ENCODE data around the gene ZDHHC20. TPM values are rescaled to one million over a fixed set of nuclear protein-coding genes. Genes with fewer than 3 reads are reported as not detected.

Gene ZDHHC20
- polyA plus RNA-seq, 1 of the 3 experiments (the other 2 are of a cell fraction): 8.7 TPM

DNA sequence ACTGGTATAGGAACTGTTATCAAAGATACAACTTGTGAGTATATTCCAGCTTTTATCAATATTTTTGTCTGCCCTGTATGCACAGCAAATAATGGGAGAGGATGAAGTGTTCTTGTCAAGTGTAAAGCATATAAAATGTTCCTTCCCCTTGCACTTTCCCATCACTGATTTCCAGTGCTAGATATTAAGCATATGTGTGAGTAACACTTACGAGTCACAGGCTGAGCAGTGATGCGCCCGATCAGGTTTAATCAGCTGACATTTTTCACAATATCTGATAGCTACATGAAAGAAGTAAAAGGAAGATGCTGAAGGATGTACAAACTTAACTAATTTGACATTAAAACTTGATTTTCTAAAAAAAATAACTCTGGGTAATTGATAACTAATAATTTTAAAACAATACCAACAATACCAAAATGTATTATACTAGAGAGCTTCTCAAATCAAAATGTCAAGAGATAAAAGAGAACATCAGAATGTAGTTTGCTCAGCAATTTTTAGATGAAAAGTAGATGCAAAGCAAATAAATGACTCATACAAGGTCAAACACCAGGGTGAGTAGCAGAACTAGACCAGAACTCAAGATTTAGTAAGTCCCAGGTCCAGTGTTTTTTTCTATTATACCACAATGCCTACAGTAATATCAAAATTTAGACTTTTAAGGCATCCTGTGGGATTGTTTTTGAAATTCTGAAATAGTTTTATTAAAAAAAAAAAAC, 56.4 kb downstream of the ZDHHC20 start:
- no peak for DNase-seq
- Histone ChIP-seq H3K9me3 (no peaks in the 10 kb centered on the region), H3K4me3 (ENCODE audit: low read depth in 2 of 2, low read length in 1 of 2) (no peak overlapping the region)
- TF ChIP-seq YY1 (IDR thresholded peaks at IDR 0.05; ENCODE audit: low read depth) (no peak), JUND (IDR thresholded peaks at IDR 0.05) (peak; percentile 17; the same call in 1 of the 2 replicates), CHD2 (IDR thresholded peaks at IDR 0.05; ENCODE audit: low read length, partially characterized antibody) (no peak), FOSL2 (IDR thresholded peaks at IDR 0.05; ENCODE audit: borderline replicate concordance, low read depth) (peak; percentile 46; the same call in 1 of the 2 replicates), RCOR1 (IDR thresholded peaks at IDR 0.05; ENCODE audit: low read length) (no peak), GABPA (IDR thresholded peaks at IDR 0.05; ENCODE audit: low read depth) (no peak), SMC3 (IDR thresholded peaks at IDR 0.05; ENCODE audit: low read depth, low read length) (no peak), EP300 (IDR thresholded peaks at IDR 0.05; ENCODE audit: borderline replicate concordance in 1 of 2, low read depth in 1 of 2, low read length in 1 of 2) (no peak), RFX5 (IDR thresholded peaks at IDR 0.05; ENCODE audit: low read length) (no peak), MXI1 (IDR thresholded peaks at IDR 0.05; ENCODE audit: low read depth, low read length) (no peak), NRF1 (IDR thresholded peaks at IDR 0.05; ENCODE audit: low read depth, low read length) (no peak), FOXM1 (IDR thresholded peaks at IDR 0.05; ENCODE audit: low read depth) (no peak), FOXJ3 (CRISPR knock-in tag; IDR thresholded peaks at IDR 0.05) (no peak), TCF12 (IDR thresholded peaks at IDR 0.05) (0 out of 2 replicates have a peak, but pooled peaks have one; percentile 10), ELF1 (IDR thresholded peaks at IDR 0.05) (no peak), RAD21 (IDR thresholded peaks at IDR 0.05; ENCODE audit: low read length) (no peak), SIN3A (IDR thresholded peaks at IDR 0.05; ENCODE audit: borderline replicate concordance, low read depth, low read length) (no peak)
- TF ChIP-seq, protein P1, sequence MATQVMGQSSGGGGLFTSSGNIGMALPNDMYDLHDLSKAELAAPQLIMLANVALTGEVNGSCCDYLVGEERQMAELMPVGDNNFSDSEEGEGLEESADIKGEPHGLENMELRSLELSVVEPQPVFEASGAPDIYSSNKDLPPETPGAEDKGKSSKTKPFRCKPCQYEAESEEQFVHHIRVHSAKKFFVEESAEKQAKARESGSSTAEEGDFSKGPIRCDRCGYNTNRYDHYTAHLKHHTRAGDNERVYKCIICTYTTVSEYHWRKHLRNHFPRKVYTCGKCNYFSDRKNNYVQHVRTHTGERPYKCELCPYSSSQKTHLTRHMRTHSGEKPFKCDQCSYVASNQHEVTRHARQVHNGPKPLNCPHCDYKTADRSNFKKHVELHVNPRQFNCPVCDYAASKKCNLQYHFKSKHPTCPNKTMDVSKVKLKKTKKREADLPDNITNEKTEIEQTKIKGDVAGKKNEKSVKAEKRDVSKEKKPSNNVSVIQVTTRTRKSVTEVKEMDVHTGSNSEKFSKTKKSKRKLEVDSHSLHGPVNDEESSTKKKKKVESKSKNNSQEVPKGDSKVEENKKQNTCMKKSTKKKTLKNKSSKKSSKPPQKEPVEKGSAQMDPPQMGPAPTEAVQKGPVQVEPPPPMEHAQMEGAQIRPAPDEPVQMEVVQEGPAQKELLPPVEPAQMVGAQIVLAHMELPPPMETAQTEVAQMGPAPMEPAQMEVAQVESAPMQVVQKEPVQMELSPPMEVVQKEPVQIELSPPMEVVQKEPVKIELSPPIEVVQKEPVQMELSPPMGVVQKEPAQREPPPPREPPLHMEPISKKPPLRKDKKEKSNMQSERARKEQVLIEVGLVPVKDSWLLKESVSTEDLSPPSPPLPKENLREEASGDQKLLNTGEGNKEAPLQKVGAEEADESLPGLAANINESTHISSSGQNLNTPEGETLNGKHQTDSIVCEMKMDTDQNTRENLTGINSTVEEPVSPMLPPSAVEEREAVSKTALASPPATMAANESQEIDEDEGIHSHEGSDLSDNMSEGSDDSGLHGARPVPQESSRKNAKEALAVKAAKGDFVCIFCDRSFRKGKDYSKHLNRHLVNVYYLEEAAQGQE (IDR thresholded peaks at IDR 0.05; ENCODE audit: low read depth, low read length): no peak
- TF ChIP-seq, protein P2, sequence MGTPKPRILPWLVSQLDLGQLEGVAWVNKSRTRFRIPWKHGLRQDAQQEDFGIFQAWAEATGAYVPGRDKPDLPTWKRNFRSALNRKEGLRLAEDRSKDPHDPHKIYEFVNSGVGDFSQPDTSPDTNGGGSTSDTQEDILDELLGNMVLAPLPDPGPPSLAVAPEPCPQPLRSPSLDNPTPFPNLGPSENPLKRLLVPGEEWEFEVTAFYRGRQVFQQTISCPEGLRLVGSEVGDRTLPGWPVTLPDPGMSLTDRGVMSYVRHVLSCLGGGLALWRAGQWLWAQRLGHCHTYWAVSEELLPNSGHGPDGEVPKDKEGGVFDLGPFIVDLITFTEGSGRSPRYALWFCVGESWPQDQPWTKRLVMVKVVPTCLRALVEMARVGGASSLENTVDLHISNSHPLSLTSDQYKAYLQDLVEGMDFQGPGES (IDR thresholded peaks at IDR 0.05; ENCODE audit: low read depth, low read length): no peak
- TF ChIP-seq, protein P3, sequence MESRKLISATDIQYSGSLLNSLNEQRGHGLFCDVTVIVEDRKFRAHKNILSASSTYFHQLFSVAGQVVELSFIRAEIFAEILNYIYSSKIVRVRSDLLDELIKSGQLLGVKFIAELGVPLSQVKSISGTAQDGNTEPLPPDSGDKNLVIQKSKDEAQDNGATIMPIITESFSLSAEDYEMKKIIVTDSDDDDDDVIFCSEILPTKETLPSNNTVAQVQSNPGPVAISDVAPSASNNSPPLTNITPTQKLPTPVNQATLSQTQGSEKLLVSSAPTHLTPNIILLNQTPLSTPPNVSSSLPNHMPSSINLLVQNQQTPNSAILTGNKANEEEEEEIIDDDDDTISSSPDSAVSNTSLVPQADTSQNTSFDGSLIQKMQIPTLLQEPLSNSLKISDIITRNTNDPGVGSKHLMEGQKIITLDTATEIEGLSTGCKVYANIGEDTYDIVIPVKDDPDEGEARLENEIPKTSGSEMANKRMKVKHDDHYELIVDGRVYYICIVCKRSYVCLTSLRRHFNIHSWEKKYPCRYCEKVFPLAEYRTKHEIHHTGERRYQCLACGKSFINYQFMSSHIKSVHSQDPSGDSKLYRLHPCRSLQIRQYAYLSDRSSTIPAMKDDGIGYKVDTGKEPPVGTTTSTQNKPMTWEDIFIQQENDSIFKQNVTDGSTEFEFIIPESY (IDR thresholded peaks at IDR 0.05; ENCODE audit: borderline replicate concordance, low read depth): no peak
- TF ChIP-seq, protein P4, sequence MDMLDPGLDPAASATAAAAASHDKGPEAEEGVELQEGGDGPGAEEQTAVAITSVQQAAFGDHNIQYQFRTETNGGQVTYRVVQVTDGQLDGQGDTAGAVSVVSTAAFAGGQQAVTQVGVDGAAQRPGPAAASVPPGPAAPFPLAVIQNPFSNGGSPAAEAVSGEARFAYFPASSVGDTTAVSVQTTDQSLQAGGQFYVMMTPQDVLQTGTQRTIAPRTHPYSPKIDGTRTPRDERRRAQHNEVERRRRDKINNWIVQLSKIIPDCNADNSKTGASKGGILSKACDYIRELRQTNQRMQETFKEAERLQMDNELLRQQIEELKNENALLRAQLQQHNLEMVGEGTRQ (IDR thresholded peaks at IDR 0.05; ENCODE audit: borderline replicate concordance, low read depth, low read length): no peak
- TF ChIP-seq, protein P5, sequence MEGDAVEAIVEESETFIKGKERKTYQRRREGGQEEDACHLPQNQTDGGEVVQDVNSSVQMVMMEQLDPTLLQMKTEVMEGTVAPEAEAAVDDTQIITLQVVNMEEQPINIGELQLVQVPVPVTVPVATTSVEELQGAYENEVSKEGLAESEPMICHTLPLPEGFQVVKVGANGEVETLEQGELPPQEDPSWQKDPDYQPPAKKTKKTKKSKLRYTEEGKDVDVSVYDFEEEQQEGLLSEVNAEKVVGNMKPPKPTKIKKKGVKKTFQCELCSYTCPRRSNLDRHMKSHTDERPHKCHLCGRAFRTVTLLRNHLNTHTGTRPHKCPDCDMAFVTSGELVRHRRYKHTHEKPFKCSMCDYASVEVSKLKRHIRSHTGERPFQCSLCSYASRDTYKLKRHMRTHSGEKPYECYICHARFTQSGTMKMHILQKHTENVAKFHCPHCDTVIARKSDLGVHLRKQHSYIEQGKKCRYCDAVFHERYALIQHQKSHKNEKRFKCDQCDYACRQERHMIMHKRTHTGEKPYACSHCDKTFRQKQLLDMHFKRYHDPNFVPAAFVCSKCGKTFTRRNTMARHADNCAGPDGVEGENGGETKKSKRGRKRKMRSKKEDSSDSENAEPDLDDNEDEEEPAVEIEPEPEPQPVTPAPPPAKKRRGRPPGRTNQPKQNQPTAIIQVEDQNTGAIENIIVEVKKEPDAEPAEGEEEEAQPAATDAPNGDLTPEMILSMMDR (IDR thresholded peaks at IDR 0.05): no peak
- TF ChIP-seq, protein P6, sequence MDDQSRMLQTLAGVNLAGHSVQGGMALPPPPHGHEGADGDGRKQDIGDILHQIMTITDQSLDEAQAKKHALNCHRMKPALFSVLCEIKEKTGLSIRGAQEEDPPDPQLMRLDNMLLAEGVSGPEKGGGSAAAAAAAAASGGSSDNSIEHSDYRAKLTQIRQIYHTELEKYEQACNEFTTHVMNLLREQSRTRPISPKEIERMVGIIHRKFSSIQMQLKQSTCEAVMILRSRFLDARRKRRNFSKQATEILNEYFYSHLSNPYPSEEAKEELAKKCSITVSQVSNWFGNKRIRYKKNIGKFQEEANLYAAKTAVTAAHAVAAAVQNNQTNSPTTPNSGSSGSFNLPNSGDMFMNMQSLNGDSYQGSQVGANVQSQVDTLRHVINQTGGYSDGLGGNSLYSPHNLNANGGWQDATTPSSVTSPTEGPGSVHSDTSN (IDR thresholded peaks at IDR 0.05): peak; percentile 35; the same call in 1 of the 2 replicates

More for the DNA sequence above, 56.4 kb downstream of the ZDHHC20 start:
- ChIA-PET CTCF (interaction anchor here (0.8 kb wide), 1 partner anchor 75 kb away, joined by 4 read pairs; no protein-coding TSS in a partner anchor), POLR2A (no interaction called here)
- peaks cover 0 to 18% of the 10 kb centered on the region in 2 experiments for H3K36me3 ChIP-seq (replicated peaks in 1 of 2; ENCODE audit: control insufficient read depth in 1 of 2, insufficient read depth in 2 of 2, low read length in 1 of 2)
- 0 out of 4 replicates have a peak overlapping the region, but pooled peaks of 1 of the 2 experiments have one; percentile 2 for H3K27ac ChIP-seq (ENCODE audit: low read depth in 2 of 2, low read length in 1 of 2)
- H3K4me2 ChIP-seq: no peak overlapping the region
- H3F3A ChIP-seq (replicated peaks; ENCODE audit: insufficient read depth): peaks cover 31% of the 10 kb centered on the region
- WGBS (ENCODE audit: low lambda C conversion rate): 43% methylated on average over 3 of the region's 3 CpGs
- H3K27me3 ChIP-seq (ENCODE audit: insufficient read depth): no peaks in the 10 kb centered on the region
- no peaks in the 10 kb centered on the region for H4K20me1 ChIP-seq (ENCODE audit: insufficient read depth)
- no peak overlapping the region for H3K9ac ChIP-seq
- peaks cover 0 to 28% of the 10 kb centered on the region in 2 experiments; a peak in 1 of 4 replicates for H3K4me1 ChIP-seq (ENCODE audit: control insufficient read depth in 1 of 2, insufficient read depth in 2 of 2, low read depth in 1 of 2, low read length in 1 of 2)
- no peaks in the 10 kb centered on the region; the same call in 1 of the 2 replicates for H3K79me2 ChIP-seq (ENCODE audit: insufficient read depth)
- no peak overlapping the region for H2AFZ ChIP-seq (ENCODE audit: low read depth)
- no peaks in the 10 kb centered on the region for H3K9me2 ChIP-seq
